Right cardiac atrium (tissue), 5 donors: ENCODE measurements around the gene ZNF92. TPM values are rescaled to one million over a fixed set of nuclear protein-coding genes. Genes with fewer than 3 reads are reported as not detected.
"Not testable (repeated sequence)": the region's sequence is repeated elsewhere in the genome, so short reads cannot be mapped to it uniquely, and the experiment has no call there.

ENCODE experiments used
- ATAC-seq, 2 donors: fragments of 200-7000 bp; cut with Tn5 transposase; one replicate each; pipeline versions ENCODE4 v1.8.0 to v1.9.1; 2020; ENCODE audit warnings: moderate library complexity in 2 of 2, mild to moderate bottlenecking in 1 of 2
- DNase-seq, 3 donors: peaks; one replicate each; pipeline ENCODE4 v3.0.0-alpha.2; 2020
- H3K27ac ChIP-seq: one replicate; pipeline ENCODE4 v1.5.1; 2013; ENCODE audit warnings: mild to moderate bottlenecking, low read length, control low read depth, moderate library complexity
- H3K27me3 ChIP-seq: one replicate; pipeline ENCODE4 v1.6.1; 2013; ENCODE audit not compliant: control insufficient read depth, insufficient read depth
- H3K4me1 ChIP-seq: one replicate; pipeline ENCODE4 v1.6.1; 2013; ENCODE audit warnings: low read length; ENCODE audit not compliant: control insufficient read depth, insufficient read depth
- H3K4me3 ChIP-seq: one replicate; pipeline ENCODE4 v1.5.1; 2013; ENCODE audit warnings: low read length, control low read depth
- H3K9me3 ChIP-seq: one replicate; pipeline ENCODE4 v1.6.1; 2013; ENCODE audit warnings: low read length; ENCODE audit not compliant: control insufficient read depth
- WGBS: extraction: QIAGEN DNeasy Blood & Tissue Kit; methylation state at CpG from one replicate; pipeline ENCODE4 v1.1.7; 2013; 5-methylcytosine and 5-hydroxymethylcytosine counted together
- intact Hi-C, 4 donors: fragments of 100-400 bp; cut with DNase I; formaldehyde crosslinking; loops; one replicate each; pipeline versions ENCODE4 v1.11.0 to v1.14.0; 2022 to 2023
- polyA plus RNA-seq: library from polyadenylated mRNA; stranded (reverse); fragments of 200-250 nt; gene quantifications from one replicate; pipeline ENCODE4 v1.2.3, GENCODE V29; 2013
- total RNA-seq, 4 donors: library from RNA; stranded (reverse); fragmentation: NEBNext Ultra II Directional; extraction: Animal tissue kit (Norgen Biotek cat#: 25700); gene quantifications; one replicate each; pipeline ENCODE4 v1.2.1, GENCODE V29; 2021
- donor health status: healthy with polysubstance abuse.
- donor health status: DM: no; HTN: yes; CAD: no.
- donor health status: DM: no; HTN: no; CAD: no.
- donor health status: DM: no; HTN: yes; CAD: no; lungs with severe emphysema.
- donor health status: DM: yes; HTN: yes; CAD: no.

ZNF92 gene
- total and polyA plus RNA-seq, 5 donors: 3.1 to 6.2 (median 4.1) TPM

GRCh38 chr7:65423286-65423685 is 49.6 kb downstream of the ZNF92 start:
- DNase-seq, H3K9me3 ChIP-seq, H3K4me3 ChIP-seq, H3K4me1 ChIP-seq, ATAC-seq, H3K27ac ChIP-seq, intact Hi-C loops, H3K27me3 ChIP-seq: not testable (repeated sequence)
- WGBS: 84% methylated on average over 3 of the region's 3 CpGs

GRCh38 chr7:65429642-65430343 is 56.1 kb downstream of the ZNF92 start:
- WGBS: 85% methylated on average over 26 of the region's 26 CpGs
- Histone ChIP-seq H3K9me3 (no peaks in the 10 kb centered on the region), H3K4me1 (no peaks in the 10 kb centered on the region), H3K27ac (no peak overlapping the region), H3K27me3 (no peaks in the 10 kb centered on the region), H3K4me3 (no peak overlapping the region)
- DNase-seq (no peak), ATAC-seq (no peak)
- intact Hi-C loops: no loop called here

GRCh38 chr7:65430344-65431186 is 56.9 kb downstream of the ZNF92 start:
- intact Hi-C loops: no loop called here
- ATAC-seq (no peak), DNase-seq (no peak)
- H3K4me1 ChIP-seq: no peaks in the 10 kb centered on the region
- H3K9me3 ChIP-seq: no peaks in the 10 kb centered on the region
- H3K27ac ChIP-seq: no peak overlapping the region
- no peaks in the 10 kb centered on the region for H3K27me3 ChIP-seq
- H3K4me3 ChIP-seq: no peak overlapping the region
- 87% methylated on average over 26 of the region's 26 CpGs for WGBS

- Histone ChIP-seq H3K27ac (no peak overlapping the region), H3K4me1 (no peaks in the 10 kb centered on the region), H3K27me3 (no peaks in the 10 kb centered on the region), H3K4me3 (no peak overlapping the region), H3K9me3 (no peaks in the 10 kb centered on the region)
- intact Hi-C loops: no loop called here
- ATAC-seq (no peak), DNase-seq (no peak)
- 78% methylated on average over 3 of the region's 3 CpGs for WGBS
Observed at GRCh38 chr7:65434307-65434706, 60.7 kb downstream of the ZNF92 start.

- no peak overlapping the region for H3K4me3 ChIP-seq
- ATAC-seq (no peak), DNase-seq (no peak)
- H3K9me3 ChIP-seq: no peaks in the 10 kb centered on the region
- intact Hi-C loops: no loop called here
- H3K4me1 ChIP-seq: no peaks in the 10 kb centered on the region
- no peak overlapping the region for H3K27ac ChIP-seq
- H3K27me3 ChIP-seq: no peaks in the 10 kb centered on the region
Observed at GRCh38 chr7:65436163-65436562, 62.5 kb downstream of the ZNF92 start.

- ATAC-seq: peak; percentile 76 to 77
- intact Hi-C loops: no loop called here
- 53% methylated on average over 2 of the region's 2 CpGs for WGBS
Observed at GRCh38 chr7:65438598-65438997, 64.9 kb downstream of the ZNF92 start.

GRCh38 chr7:65441010-65441409 is 67.4 kb downstream of the ZNF92 start:
- intact Hi-C loops: no loop called here
- H3K27me3 ChIP-seq: no peaks in the 10 kb centered on the region
- ATAC-seq (no peak), DNase-seq (no peak)
- H3K4me1 ChIP-seq: no peaks in the 10 kb centered on the region
- H3K4me3 ChIP-seq: no peak overlapping the region
- no peaks in the 10 kb centered on the region for H3K9me3 ChIP-seq
- H3K27ac ChIP-seq: no peak overlapping the region

More at GRCh38 chr7:65438598-65438997, 64.9 kb downstream of the ZNF92 start:
- H3K9me3 ChIP-seq: no peaks in the 10 kb centered on the region
- DNase-seq: no peak
- H3K4me1 ChIP-seq: no peaks in the 10 kb centered on the region
- no peak overlapping the region for H3K4me3 ChIP-seq
- H3K27me3 ChIP-seq: no peaks in the 10 kb centered on the region
- no peak overlapping the region for H3K27ac ChIP-seq

- no peak overlapping the region for H3K4me3 ChIP-seq
- intact Hi-C loops: no loop called here
- WGBS: 97% methylated on average over 1 of the region's 1 CpG
- DNase-seq (no peak), ATAC-seq (no peak)
- H3K27me3 ChIP-seq: no peaks in the 10 kb centered on the region
- no peaks in the 10 kb centered on the region for H3K9me3 ChIP-seq
- H3K4me1 ChIP-seq: no peaks in the 10 kb centered on the region
- H3K27ac ChIP-seq: no peak overlapping the region
Observed at GRCh38 chr7:65444205-65444842, 70.7 kb downstream of the ZNF92 start.

- Histone ChIP-seq H3K27ac (no peak overlapping the region), H3K27me3 (no peaks in the 10 kb centered on the region), H3K9me3 (no peaks in the 10 kb centered on the region), H3K4me1 (no peaks in the 10 kb centered on the region), H3K4me3 (no peak overlapping the region)
- ATAC-seq (no peak), DNase-seq (no peak)
- intact Hi-C loops: no loop called here
- WGBS: 73% methylated on average over 4 of the region's 4 CpGs
Observed at GRCh38 chr7:65444899-65445823, 71.5 kb downstream of the ZNF92 start.

GRCh38 chr7:65447041-65447440 is 73.4 kb downstream of the ZNF92 start:
- H3K4me1 ChIP-seq, H3K27me3 ChIP-seq, intact Hi-C loops, DNase-seq, ATAC-seq, H3K4me3 ChIP-seq, H3K27ac ChIP-seq, H3K9me3 ChIP-seq: not testable (repeated sequence)
- 79% methylated on average over 8 of the region's 8 CpGs for WGBS
